Activated CD8-positive, alpha-beta memory T cell treated with anti-CD3 and anti-CD28 coated beads for 24 hours (primary cell): ENCODE measurements around the gene DPP10.
"Not testable (repeated sequence)": the region's sequence is repeated elsewhere in the genome, so short reads cannot be mapped to it uniquely, and the experiment has no call there.

Experiments used
- DNase-seq: peaks from one replicate; pipeline ENCODE4 v3.0.0-alpha.2; 2020

The DPP10 gene

DNA sequence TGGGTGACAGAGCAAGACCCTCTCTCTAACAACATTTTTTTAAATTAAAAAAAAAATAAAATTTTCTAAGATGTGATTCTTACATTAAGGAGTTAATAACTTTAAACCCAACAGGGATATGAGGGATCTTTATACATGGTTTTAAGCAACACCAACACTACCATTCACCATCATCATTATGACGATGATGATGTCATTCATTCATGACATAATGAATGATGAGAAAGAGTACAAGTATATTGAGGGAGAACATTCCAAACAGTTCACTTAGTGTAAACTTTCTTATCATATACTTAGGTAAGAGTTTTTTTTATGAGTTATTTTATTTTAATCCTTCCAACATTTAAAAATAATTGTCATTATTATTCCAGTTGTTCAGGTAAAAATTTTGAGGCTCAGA, 863.3 kb downstream of the DPP10 start:
- no peak for DNase-seq

DNA sequence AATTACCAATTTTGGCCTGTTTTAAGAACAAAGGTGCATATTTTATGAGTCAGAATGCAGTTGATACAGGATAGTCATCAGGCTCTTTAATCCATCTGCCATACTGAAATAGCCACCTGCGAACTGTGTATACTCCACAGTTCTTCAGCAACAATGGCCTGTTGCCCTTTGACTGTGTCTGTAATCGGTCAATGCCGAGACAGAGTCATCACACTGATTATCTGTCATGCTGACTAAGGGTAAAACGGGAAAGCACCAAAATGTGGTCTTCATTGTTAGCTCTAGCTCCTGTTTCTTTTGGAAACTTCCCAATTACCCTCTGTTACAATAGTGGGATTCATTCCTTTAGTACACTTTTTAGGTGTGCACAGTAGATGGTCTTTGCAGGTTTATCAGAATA, 871.7 kb downstream of the DPP10 start:
- DNase-seq, result no peak

DNA sequence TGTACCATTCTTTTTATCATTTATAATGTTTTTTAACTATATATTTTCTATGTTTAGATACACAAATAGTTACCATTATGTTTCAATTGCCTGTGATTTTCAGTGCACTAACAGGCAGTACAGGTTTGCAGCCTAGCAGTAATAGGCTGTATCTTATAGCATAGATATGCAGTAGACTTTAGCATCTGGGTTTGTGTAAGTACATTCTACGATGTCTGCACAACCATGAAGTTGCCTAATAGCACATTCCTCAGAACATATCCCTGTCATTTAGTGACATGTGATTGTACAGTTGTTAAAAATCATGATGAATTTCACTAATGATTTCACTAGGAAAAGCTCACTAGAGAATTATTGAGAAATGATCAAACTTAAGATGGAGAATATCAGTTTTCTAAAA, 884.6 kb downstream of the DPP10 start:
- no peak for DNase-seq

DNA sequence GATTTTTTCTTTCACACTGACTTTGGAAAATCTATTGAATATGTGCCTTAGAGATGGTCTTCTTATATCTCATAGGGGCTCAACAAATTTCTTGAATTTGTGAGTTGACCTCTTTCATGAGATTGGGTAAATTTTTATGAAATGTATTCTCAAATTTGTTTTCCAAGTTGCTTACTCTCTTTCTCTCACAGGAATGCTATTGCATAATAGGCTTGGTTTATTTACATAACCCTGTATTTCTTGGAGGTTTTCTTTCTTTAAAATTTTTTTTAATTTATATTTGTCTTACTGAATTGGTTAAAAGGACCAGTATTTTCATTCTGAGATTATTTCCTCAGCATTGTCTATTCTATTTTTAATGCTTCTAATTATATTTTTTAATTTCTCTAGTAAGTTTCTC, 917.1 kb downstream of the DPP10 start:
- no peak for DNase-seq

DNA sequence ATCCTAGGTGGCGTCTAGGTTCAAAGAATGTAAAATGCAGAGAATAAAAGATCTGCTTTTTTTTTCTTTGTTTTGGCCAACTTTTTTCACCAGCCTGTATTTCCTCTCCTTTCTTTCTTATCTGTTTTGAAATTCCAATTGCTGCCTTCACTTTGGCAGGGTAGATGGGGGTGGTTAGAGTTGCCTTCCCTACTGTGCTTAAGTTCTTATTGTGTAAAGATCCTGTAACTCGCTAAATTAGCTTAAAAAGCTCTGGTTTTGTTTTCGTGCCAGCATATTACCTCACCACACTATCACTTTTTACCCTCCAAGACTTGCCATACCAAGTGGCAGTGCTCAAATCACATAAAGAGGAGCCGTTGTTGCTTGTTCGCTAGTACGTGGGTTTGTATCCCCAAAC, 921.7 kb downstream of the DPP10 start:
- DNase-seq, result no peak

DNA sequence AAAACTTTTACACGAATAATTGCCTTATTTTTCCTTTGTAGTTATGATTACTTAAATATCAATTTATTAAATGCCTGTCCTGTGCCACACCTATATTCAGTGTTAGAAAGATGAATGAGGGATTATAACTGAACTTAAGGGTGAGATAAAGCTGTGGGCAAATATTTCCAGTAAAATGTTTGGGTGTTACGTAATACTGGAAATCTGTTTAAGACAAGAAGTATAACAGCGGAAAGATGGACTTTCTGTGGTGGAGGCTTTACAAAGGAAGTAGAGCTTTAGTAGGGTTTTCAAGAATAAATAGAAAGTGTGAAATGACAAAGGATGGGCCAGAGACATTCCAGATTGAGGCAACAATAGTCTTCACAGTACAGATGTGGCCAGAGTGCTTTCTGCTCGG, 927.0 kb downstream of the DPP10 start:
- no peak for DNase-seq

DNA sequence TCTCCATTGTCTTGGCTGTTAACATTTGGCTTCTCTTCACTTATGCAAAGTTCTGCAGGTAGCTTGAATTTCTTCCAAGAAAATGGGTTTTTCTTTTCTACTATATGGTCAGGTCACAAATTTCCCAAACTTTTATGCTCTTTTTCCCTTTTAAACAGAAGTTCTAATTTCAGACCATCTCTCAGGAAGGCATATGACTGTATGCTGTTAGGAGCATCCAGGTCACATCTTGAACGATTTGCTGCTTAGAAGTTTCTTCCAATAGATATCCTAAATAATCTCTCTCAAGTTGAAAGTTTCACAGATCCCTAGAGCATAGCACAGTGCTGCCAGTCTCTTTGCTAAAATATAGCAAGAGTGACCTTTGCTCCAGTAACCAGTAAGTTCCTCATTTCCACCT, 932.5 kb downstream of the DPP10 start:
- DNase-seq, result no peak

DNA sequence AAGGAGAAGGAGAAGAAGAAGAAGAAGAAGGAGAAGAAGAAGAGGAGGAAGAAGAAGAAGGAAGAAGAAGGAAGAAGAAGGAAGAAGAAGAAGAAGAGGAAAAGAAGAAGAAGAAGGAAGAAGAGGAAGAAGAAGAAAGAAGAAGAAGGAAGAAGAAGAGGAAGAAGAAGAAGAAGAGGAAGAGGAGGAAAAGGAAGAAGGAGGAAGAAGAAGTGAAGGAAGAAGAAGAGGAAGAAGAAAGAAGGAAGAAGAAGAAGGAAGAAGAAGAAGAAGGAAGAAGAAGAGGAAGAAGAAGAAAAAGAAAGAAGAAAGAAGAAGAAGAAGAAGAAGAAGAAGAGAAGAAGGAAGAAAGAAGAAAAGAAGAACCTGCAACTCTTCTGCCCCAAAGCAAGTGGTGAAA, 942.0 kb downstream of the DPP10 start:
- no peak for DNase-seq

DNA sequence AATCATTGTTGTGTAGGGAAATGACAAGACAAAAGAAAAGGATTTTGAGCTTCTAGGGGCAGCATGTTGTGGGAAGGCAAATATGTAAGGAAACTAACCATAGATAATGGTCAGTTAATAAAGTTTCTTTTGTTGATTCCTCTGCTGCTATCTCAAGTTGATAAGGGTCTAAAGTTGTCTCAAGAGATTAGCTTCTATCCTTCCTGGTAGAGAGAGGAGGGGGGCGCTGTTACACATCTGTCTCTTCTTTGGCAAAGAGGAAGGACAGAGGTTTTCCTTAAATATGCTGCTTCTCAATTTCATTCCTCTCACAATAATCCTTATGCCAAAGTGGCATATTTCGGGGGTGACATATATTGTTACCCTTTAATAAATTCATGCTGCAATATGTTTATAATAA, 944.0 kb downstream of the DPP10 start:
- DNase-seq, result no peak

DNA sequence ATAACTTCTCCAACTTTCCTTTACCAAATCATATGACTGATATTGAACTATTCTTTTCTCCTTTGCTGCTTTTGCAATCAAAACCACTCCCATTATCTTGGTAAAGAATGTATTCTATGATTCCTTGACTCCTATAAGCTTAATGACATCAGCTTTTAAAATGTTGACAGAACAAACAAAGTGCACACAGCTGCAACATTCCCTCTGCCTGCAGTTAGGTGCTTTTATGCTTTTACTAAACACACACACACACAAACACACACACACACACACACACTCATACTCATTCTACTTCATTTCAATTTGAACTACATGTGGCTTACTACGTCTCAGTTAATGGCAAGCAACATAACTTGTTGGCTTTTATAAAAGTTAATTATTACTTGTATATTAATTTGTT, 946.6 kb downstream of the DPP10 start:
- DNase-seq, result no peak

DNA sequence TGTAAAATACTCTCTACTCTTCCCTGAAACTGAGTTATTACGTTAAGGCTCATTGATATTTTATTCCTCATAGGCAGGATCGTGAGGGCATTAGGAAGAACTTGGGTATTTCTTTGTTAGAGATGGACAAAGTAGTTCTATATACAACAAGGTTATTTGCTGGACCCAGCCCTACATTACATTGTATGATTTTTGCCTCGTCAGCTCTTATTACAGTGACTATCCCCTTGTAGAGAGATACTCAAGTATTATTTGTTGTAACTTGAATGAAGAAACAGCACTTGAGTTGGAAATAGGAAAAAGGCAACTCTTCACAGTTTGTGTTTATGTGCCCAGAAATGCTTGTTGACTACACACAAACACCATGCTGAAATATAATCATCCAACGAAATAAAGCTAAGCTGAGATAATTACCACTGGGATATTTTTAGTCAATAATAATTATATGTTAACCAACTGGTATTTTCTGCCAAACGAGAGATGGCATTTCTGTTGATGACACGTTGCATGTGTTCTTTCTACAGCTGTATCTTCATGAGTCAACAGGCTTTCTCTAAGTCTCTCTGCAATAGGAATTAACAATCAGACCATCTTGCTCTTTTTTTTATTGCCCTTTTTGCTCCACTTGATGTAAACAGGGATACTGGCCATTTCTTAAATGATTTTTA, 947.6 kb downstream of the DPP10 start:
- DNase-seq, result no peak

DNA sequence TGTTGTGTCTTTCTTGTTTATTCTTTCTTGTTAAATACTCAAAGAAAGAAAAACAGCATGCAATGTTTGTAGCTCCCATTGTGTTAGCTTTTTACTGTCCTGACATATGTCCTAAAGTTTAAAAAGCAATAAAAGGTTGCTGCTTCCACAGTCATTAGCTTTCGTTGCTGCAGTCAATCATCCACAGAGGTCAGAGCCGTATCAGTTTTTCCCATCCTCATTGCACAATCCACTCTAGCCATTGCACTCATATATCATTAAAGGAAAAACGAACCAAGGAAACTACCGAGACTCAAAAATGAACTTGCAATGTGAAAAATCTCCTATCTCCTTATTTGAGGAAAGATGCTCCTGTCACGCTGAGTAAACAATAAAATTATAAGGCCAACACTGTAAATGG, 954.1 kb downstream of the DPP10 start:
- no peak for DNase-seq

DNA sequence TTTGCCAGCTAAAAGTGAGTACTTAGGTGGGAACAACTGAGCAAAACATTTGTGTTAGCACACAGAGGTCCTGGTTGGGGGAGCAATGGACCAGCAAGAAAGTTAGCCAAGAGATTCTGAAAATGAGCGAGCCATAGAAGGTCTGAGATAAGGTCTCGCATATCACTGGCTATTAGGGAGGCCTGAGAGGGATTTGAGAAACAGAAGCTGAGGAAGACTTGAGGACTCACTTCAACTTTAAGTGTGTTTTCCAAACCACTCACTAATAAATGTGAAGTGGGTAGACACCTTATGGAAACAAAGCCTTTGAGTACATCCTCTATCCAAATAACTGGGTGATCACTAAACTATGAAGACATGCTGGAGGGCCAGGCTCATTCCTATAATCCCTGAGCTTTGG, 958.5 kb downstream of the DPP10 start:
- DNase-seq, result no peak

DNA sequence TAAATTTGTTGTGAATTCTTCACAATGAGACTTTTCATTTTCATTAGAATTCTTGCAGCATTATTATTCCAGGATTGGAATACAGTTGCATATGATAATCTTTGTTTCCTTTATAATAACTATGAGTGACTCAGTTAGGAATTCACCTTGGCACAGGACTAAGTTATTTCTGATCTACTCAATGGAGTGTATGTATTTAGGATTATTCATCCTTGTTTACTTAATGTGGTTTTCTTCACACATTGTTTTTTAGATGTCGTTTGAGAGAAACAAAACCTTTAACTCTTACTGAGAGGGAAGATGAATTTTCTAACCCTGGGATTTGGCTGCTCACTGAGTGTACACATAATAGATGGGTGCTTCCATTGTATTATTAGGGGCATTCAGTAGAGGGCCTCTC, 970.1 kb downstream of the DPP10 start:
- DNase-seq, result no peak

DNA sequence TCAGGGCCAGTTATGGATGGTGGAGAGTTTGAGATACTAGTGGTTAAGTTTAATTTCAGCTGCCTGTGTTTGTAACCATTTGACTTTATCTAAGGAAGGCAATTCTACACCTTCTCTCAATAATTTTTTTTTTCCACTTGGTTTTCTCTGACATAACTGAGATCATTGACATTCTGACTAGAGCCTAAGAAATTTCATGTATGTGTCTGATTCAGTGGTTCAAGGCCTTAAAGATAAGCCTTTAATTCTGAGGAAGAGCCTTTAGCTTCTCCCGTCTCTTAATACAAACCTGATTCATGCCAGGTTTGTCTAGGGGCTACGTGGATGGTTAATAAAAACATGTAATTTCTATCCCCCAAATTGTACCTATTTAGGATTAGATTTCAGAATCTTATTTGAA, 971.4 kb downstream of the DPP10 start:
- DNase-seq, result no peak

DNA sequence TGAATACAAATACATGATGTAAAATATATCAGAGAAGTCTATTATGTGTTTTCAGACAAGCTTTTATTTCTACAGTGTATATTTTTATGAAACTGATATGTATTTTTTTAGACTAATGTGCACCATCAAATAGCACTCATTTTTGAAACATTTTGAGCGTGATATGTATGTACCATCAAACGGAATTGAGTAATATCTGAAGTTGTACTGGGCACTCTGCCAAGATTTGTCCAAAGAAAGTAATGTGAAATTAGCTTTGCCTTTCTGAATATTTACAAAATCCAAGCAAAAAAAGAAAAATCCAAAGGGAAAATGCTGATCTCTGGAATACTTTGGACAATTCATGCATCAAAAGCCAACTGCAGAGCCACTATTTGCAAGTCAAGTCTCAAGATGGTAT, 972.0 kb downstream of the DPP10 start:
- no peak for DNase-seq

DNA sequence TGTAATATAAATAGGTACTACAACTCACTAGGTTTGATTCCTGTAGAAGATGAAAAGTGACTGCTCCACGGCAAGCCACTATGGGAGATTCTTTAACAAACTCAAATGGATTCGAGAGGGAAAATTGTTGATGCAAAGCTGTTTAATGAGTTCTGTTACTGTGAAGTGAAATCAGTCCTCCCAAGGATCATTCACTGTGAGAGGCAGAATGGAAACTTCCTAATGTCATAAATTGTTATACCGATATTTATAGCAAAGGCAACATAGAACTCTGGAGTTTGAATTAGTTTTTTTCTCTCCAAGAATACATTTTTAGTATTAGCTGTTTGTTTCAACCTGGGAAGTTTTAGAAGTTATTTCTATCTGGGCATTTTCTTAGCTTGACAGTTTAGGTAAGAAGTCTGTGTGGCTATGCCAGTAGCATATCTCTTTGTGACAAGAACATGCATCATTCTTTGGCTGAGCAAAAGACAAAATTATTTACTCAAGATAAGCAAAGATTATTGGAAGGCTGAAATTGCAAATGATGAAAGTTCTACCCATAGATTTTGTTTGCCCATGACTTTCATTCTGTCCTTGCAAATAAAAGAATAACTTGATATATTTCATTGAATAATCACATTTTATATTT, 979.7 kb downstream of the DPP10 start:
- DNase-seq, result no peak

DNA sequence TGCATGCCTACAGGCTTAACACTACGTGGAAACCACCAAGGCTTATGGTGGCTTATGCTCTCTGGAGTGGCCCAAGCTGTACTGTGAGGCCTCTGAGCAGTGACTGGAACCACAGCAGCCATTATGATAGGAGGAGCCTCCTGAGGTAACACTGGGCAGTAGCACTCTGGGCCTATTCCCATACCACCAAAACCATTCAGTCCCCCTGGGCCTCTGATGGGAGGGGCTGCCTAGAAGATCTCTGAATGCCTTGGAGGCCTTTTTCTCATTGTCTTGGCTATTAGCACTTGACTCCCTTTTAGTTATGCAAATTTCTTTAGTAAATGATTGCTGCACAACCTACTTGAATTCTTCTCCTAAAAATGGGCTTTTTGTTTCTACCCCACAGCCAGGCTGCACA, 985.0 kb downstream of the DPP10 start:
- DNase-seq, result no peak

DNA sequence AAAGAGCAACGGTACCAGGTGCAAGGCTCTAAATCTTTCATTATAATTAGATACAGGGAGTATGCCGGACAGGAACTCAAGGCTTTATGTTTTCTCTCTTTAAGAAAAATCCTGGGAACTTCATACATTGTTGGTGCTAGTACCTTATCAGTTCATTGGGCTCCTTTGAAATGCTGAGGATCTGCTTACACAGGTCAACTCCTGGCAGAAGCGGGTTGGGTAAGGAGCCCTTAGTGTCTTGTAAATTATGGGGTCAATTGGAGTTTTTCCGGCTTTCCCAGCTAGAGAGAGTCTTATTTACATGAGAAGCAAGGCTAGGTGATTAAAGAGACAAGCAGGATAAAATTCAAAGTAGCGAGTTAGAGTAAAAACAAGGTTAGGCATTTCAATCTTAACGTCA, 998.3 kb downstream of the DPP10 start:
- DNase-seq, result not testable (repeated sequence)

DNA sequence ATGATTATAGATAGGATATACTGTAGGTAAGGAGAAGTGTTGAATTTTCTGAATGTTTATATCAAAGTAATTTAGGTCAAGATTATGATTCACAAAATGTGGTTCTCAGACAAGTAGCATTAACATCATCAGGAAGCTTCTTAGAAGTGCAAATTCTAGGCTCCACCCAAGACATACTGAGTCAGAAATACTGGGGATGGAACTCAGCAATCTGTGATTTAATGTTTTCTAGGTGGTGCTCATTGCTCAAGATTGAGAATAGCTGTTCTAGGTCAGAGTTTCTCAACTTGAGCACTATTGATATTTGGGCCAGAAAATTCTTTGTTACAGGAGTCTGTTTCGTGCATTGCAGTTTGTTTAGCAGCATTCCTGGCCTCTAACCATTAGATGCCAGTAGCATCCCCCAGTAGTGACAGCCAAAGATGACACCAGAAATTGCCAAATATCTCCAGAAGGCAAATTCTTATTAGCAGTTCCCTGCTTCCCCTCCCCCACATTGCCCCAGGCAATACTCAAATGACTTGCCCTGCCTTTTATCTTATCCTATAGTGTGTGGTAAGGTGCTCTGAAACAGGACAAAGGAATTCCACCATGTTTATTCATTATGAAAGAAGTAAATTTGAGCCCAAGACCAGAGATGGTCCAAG, 1001.2 kb downstream of the DPP10 start:
- no peak for DNase-seq

DNA sequence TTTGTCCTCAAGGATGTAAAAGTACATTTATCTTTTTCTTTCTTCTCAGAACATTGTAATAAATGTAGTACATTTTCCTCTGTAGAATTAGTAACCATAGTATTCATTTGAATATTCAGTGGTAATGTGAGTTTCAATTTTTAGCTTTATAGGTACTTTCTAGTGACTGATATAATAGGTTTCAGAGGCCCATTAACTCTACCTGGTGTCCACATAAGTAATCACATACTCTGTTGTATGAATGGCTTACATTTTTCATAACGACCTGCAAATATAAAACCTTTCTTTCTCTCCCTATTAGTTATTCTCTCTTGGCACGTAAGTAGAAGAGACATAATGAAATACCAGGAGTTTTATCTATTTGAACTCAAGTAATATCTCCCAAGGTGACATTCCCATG, 1017.6 kb downstream of the DPP10 start:
- no peak for DNase-seq

DNA sequence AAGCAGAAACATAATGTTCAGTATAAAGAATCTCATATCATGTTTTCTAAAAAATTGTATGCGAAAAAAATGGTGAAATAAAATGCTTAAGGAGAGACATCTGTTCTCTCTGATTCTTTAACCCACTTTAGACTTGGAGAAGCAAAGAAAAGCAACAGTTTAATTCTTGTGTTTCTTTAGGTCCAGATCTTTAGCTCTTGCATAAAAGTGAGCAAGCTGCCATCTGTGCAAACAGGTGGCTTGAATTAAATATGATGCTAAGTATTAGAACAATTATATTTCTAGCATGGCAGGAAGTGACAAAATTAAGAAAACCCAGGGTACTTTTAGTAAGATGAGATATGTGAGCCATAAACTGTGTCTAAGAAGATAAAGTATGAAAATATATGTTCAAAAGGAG, 1038.3 kb downstream of the DPP10 start:
- DNase-seq, result no peak

DNA sequence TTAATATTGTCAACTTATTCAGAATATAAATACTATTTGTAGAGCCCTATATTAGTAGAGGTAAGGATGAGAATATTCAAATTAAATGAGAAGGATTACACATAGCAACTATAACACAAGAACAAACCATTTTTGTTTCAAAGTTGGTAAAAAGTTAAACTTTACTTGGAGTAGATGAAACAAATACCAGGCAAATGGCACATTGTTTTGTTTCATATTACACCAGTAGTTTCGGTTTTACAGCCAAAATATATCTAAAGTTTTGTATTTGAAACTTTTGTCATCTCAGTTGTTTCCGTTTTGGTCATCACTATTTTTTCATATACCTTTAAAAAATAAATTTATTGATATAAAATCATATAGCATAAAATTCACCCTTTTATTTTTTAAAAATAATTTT, 1039.4 kb downstream of the DPP10 start:
- no peak for DNase-seq

DNA sequence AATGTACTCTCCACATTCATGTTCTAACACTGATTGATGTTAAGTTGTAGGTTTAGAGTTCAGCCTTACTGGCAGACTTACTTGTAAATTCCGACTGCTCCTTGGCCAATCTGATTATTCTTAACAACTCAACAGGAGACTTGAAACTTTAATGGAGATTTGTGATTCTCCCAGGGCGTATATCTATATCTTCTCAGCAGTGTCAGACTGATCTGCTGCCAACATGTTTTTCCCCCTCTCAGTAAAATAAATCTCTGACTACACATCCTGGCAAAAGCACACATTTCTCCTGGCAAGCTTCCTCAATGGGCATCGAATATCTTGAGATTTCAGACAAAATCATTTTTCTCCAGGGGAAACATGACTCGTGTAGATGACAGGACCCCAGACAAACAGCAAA, 1041.2 kb downstream of the DPP10 start:
- DNase-seq, result no peak

DNA sequence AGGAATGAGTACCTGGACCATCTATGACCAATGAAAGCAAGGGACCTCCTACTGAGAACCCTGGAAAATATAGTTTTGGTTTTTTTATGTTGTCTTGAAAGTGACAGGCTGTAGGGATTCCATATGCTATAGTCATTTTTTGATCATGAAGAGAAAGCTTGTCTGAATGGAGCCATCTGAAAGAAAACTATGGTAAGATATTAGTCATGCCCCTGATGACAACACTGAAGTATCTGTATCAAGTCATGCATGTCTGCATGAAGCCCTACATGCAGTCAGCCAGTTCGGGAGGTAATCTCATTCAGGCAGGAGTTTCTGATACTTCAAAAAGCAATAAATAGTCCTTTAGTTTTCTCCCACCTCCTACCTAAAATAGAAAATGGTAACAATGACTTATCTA, 1042.0 kb downstream of the DPP10 start:
- no peak for DNase-seq
